GM12865 (cell line): Measurements from ENCODE around the gene ING5.

Source experiments
- DNase-seq: peaks from one replicate; pipeline ENCODE4 v3.0.0; 2010; ENCODE audit warnings: low read depth
- H3K4me3 ChIP-seq: 2 replicates; pipeline ENCODE4 v1.5.1; 2011; ENCODE audit warnings: mild to moderate bottlenecking, low read depth, low read length, control low read depth
- TF ChIP-seq, protein P1 (sequence below): IDR thresholded peaks from 2 replicates; pipeline ENCODE4 v1.5.1; 2011; ENCODE audit warnings: low read length, control low read depth, low read depth, inconsistent platforms; ENCODE audit not compliant: insufficient read depth; ENCODE audit errors: missing control alignments

Gene ING5

DNA sequence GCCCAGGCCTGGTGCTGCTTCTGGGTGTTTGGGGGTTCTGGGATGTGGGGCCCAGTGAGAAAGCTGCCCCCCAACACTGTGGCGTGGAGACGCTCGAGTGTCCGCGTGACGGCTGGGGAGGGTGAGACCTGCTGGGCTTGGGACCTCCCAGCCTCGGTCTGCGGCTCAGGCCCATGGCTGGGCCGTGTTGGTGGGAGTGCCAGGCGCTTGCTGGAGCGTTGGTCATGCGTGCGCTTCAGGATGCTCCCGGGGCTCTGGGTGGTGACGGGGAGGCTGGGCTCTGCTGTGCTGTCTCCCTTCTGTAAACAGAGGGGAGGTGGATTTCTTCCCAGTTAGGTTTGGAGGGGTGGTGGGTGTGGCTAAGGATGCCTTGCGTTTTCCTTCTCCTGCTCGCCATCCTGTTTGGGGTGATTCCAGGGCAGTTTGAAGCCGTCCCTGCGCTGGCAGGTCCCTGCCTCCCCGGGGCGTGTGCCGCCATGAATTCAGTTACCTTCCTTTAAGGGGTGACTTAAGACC is 75.4 kb downstream of the ING5 start:
- no peak for DNase-seq
- TF ChIP-seq, protein P1, sequence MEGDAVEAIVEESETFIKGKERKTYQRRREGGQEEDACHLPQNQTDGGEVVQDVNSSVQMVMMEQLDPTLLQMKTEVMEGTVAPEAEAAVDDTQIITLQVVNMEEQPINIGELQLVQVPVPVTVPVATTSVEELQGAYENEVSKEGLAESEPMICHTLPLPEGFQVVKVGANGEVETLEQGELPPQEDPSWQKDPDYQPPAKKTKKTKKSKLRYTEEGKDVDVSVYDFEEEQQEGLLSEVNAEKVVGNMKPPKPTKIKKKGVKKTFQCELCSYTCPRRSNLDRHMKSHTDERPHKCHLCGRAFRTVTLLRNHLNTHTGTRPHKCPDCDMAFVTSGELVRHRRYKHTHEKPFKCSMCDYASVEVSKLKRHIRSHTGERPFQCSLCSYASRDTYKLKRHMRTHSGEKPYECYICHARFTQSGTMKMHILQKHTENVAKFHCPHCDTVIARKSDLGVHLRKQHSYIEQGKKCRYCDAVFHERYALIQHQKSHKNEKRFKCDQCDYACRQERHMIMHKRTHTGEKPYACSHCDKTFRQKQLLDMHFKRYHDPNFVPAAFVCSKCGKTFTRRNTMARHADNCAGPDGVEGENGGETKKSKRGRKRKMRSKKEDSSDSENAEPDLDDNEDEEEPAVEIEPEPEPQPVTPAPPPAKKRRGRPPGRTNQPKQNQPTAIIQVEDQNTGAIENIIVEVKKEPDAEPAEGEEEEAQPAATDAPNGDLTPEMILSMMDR: no peak
- no peak overlapping the region for H3K4me3 ChIP-seq

DNA sequence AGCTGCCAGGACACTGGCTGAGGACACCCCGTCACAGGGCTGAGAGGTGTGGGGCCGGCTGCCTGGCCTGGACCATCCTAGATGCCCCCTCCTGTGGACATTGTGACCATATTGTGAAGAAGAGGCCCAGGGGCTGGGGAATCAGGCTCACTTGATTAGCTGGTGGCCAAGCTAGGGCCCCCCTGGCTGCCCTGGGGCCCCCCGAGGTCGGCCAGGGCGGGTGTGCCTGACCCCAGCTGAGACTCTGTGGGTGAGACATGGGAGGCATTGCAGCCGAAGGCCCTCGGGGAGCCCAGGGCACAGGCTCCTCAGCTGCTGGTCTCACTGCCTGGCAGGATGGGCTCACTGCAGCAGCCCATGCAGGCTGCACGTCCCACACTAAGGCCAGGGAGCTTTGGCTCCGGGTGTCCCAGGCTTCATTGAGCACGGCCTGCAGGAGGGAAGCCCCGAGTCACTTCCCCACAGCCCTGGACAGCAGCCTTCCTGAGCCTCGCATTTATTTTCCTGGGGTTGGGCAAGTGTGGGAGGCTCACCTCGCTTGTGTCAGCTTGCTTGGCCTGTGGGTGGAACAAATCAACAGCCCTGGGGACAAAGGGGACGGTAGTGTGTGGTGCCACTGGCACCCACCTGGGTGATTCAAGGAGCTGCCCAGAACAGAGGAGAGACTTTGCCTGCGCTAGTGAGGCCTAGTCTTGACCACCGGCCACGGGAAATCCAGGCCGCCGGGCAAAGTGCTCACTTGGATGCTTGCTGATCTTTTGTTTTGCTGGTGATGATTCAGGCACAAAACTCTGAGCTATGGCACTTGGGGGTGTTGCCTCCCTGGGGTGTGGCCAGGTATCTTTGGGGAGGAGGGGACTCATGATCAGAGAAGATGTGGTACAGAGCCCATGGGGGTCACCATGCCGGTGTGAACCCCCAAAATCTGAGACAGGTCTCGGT is 76.1 kb downstream of the ING5 start:
- no peak for DNase-seq
- TF ChIP-seq, protein P1: no peak
- no peak overlapping the region for H3K4me3 ChIP-seq
